ENCODE data around the gene SORCS2. TPM values are rescaled to one million over a fixed set of nuclear protein-coding genes. Genes with fewer than 3 reads are reported as not detected.

Gene SORCS2
- total RNA-seq, 3 donors from 2014 or later, result 0.66 to 1.3 (median 0.80) TPM

- H3K27me3 ChIP-seq, result no peaks in the 10 kb centered on the region
- no peaks in the 10 kb centered on the region for H3K9me3 ChIP-seq
- H3K4me1 ChIP-seq, result no peaks in the 10 kb centered on the region
- H3K36me3 ChIP-seq, result no peaks in the 10 kb centered on the region
- DNase-seq (ENCODE audit: low spot score in 2 of 2), result no peak
- H3K27ac ChIP-seq, result no peak overlapping the region
- intact Hi-C loops (cut with DNase I; ENCODE audit: low total_unique reads), result no loop called here
- TF ChIP-seq POLR2A (IDR thresholded peaks at IDR 0.05) (no peak), POLR2AphosphoS5 (IDR thresholded peaks at IDR 0.05) (no peak), CTCF (IDR thresholded peaks at IDR 0.05) (no peak)
- H3K4me3 ChIP-seq, result no peak overlapping the region
Observed at GRCh38 chr4:7763788-7764187, 571.5 kb downstream of the SORCS2 start.

- intact Hi-C loops (cut with DNase I; ENCODE audit: low total_unique reads), result no loop called here
- Histone ChIP-seq H3K36me3 (no peaks in the 10 kb centered on the region), H3K9me3 (no peaks in the 10 kb centered on the region), H3K4me1 (no peaks in the 10 kb centered on the region), H3K4me3 (no peak overlapping the region), H3K27me3 (no peaks in the 10 kb centered on the region), H3K27ac (no peak overlapping the region)
- TF ChIP-seq POLR2AphosphoS5 (IDR thresholded peaks at IDR 0.05) (no peak), POLR2A (IDR thresholded peaks at IDR 0.05) (no peak), CTCF (IDR thresholded peaks at IDR 0.05) (no peak)
- DNase-seq (ENCODE audit: low spot score in 2 of 2), result no peak
Observed at GRCh38 chr4:7764466-7764865, 572.1 kb downstream of the SORCS2 start.

GRCh38 chr4:7765666-7766065, 573.3 kb downstream of the SORCS2 start:
- Histone ChIP-seq H3K36me3 (no peaks in the 10 kb centered on the region), H3K4me1 (no peaks in the 10 kb centered on the region), H3K4me3 (no peak overlapping the region), H3K27ac (no peak overlapping the region), H3K9me3 (no peaks in the 10 kb centered on the region), H3K27me3 (no peaks in the 10 kb centered on the region)
- TF ChIP-seq POLR2A (IDR thresholded peaks at IDR 0.05) (no peak), CTCF (IDR thresholded peaks at IDR 0.05) (no peak), POLR2AphosphoS5 (IDR thresholded peaks at IDR 0.05) (no peak)
- intact Hi-C loops (cut with DNase I; ENCODE audit: low total_unique reads), result no loop called here
- no peak for DNase-seq (ENCODE audit: low spot score in 2 of 2)

GRCh38 chr4:7766086-7766485, 573.7 kb downstream of the SORCS2 start:
- no peaks in the 10 kb centered on the region for H3K9me3 ChIP-seq
- DNase-seq (ENCODE audit: low spot score in 2 of 2), result no peak
- H3K27me3 ChIP-seq, result no peaks in the 10 kb centered on the region
- intact Hi-C loops (cut with DNase I; ENCODE audit: low total_unique reads), result no loop called here
- no peaks in the 10 kb centered on the region for H3K4me1 ChIP-seq
- no peak overlapping the region for H3K27ac ChIP-seq
- TF ChIP-seq CTCF (IDR thresholded peaks at IDR 0.05), result no peak
- no peak for TF ChIP-seq POLR2A (IDR thresholded peaks at IDR 0.05)
- no peak for TF ChIP-seq POLR2AphosphoS5 (IDR thresholded peaks at IDR 0.05)
- no peak overlapping the region for H3K4me3 ChIP-seq
- H3K36me3 ChIP-seq, result no peaks in the 10 kb centered on the region

- no peak for DNase-seq (ENCODE audit: low spot score in 2 of 2)
- H3K36me3 ChIP-seq, result no peaks in the 10 kb centered on the region
- intact Hi-C loops (cut with DNase I; ENCODE audit: low total_unique reads), result no loop called here
- no peaks in the 10 kb centered on the region for H3K9me3 ChIP-seq
- no peak overlapping the region for H3K27ac ChIP-seq
- H3K27me3 ChIP-seq, result no peaks in the 10 kb centered on the region
- H3K4me1 ChIP-seq, result no peaks in the 10 kb centered on the region
- no peak overlapping the region for H3K4me3 ChIP-seq
- TF ChIP-seq POLR2A (IDR thresholded peaks at IDR 0.05) (no peak), POLR2AphosphoS5 (IDR thresholded peaks at IDR 0.05) (no peak), CTCF (IDR thresholded peaks at IDR 0.05) (no peak)
Observed at GRCh38 chr4:7766661-7767345, 574.5 kb downstream of the SORCS2 start.

Data from breast epithelium (tissue), 4 donors.